22Rv1 (cell line): Measurements from ENCODE around the gene TAS2R60.

ENCODE experiments used
- CTCF ChIP-seq: fragments of 450-650 bp; IDR thresholded peaks from 2 replicates; pipeline ENCODE4 v1.5.1; 2017; ENCODE audit warnings: mild to moderate bottlenecking
- ZFX ChIP-seq: fragments of 450-650 bp; IDR thresholded peaks from 2 replicates; pipeline ENCODE4 v1.6.1; 2017; ENCODE audit warnings: antibody characterized with exemption, borderline replicate concordance

- TF ChIP-seq CTCF (no peak), ZFX (no peak)
These were observed 36.0 kb downstream of the TAS2R60 start for GRCh38 chr7:143479055-143479766.
